ENCODE data around the gene SCLT1.

Gene SCLT1

DNA sequence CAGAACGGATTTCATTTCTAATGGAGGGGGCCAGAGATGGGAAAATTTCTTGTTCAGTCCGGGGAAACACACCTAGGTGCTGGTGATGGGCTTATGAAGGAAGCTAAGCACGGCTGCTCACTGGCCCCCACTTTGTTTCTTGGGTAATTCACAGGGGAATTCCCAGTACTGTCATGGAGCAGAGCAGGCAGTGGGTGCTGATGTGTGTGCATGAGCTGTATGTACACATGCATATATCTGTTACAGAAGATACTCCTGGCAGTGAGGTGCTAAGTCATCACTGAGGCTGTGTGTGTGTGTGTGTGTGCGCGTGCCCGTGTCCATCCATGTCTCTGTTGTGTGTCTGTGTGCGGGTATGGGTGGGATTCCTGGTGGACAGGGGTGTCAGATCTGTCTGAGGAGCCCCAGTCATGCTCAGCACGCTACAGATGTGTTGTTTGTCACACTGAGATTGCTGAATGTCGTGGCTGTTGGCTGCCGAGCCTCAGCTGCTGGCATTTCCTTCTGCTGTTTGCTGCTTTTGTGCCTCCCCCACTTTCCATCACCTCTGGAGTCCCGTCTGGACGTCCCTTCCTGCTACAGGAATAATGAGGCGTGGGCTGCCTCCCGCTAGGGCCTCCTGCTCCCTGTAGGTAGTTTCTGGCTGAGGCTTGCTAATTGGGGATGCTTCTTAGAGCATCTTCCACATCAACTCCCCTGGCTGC is 230.6 kb downstream of the SCLT1 start:
- H3K4me3 ChIP-seq (ENCODE audit: low read depth, low read length): no peak overlapping the region
- no peak for TF ChIP-seq CTCF (IDR thresholded peaks at IDR 0.05; ENCODE audit: control insufficient read depth, extremely low read depth, insufficient read depth)
- DNase-seq (ENCODE audit: low read depth): no peak

DNA sequence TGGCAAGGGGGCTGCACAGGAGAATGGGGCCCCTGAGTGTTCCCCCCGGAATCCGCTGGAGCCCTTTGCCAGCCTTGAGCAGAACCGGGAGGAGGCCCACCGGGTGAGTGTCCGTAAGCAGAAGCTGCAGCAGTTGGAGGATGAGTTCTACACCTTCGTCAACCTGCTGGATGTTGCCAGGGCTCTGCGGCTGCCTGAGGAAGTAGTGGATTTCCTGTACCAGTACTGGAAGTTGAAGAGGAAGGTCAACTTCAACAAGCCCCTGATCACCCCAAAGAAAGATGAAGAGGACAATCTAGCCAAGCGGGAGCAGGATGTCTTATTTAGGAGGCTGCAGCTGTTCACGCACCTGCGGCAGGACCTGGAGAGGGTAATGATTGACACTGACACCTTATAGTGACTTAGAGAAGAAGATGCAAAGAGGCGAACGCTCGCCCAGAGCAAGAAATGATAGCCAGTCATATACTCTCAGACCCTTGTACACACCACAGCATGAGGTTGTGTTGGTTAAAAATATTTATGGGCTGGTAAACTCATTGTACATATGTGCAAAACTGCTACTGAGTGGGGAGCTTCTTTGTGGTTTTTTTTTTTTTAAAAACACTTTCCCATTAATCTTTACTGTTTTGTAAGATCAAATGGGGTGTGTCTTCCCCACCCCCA is 231.4 kb downstream of the SCLT1 start:
- no peak for DNase-seq (ENCODE audit: low read depth)
- TF ChIP-seq CTCF (IDR thresholded peaks at IDR 0.05; ENCODE audit: control insufficient read depth, extremely low read depth, insufficient read depth): no peak
- no peak overlapping the region for H3K4me3 ChIP-seq (ENCODE audit: low read depth, low read length)

GRCh38 chr4:128859887-128860677 is 233.3 kb downstream of the SCLT1 start:
- no peak for TF ChIP-seq CTCF (IDR thresholded peaks at IDR 0.05; ENCODE audit: control insufficient read depth, extremely low read depth, insufficient read depth)
- DNase-seq (ENCODE audit: low read depth): no peak
- H3K4me3 ChIP-seq (ENCODE audit: low read depth, low read length): no peak overlapping the region

GRCh38 chr4:128858879-128859671 is 234.3 kb downstream of the SCLT1 start:
- no peak for DNase-seq (ENCODE audit: low read depth)
- TF ChIP-seq CTCF (IDR thresholded peaks at IDR 0.05; ENCODE audit: control insufficient read depth, extremely low read depth, insufficient read depth): no peak

DNA sequence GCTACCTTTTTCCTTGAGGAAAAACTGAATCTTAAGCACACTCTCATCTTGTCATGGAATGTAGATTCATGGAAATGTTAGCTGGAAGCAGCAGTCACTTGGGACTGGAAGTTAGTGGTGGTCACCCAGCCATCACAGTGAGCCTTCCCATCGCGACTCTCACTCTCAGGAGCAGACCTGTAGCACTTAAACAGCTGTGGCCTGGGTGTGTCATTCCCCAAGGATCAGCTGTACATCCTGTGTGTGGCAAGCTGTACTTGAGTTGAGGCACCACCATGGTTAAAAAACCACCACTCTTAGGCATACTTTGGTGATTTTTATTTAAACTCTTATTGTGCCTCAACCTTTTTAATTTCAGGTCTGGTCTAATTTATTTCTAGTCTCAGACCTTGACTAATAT is 237.1 kb downstream of the SCLT1 start:
- no peak for TF ChIP-seq CTCF (IDR thresholded peaks at IDR 0.05; ENCODE audit: control insufficient read depth, extremely low read depth, insufficient read depth)
- DNase-seq (ENCODE audit: low read depth): no peak

More at GRCh38 chr4:128858879-128859671, 234.3 kb downstream of the SCLT1 start:
- no peak overlapping the region for H3K4me3 ChIP-seq (ENCODE audit: low read depth, low read length)

DNA sequence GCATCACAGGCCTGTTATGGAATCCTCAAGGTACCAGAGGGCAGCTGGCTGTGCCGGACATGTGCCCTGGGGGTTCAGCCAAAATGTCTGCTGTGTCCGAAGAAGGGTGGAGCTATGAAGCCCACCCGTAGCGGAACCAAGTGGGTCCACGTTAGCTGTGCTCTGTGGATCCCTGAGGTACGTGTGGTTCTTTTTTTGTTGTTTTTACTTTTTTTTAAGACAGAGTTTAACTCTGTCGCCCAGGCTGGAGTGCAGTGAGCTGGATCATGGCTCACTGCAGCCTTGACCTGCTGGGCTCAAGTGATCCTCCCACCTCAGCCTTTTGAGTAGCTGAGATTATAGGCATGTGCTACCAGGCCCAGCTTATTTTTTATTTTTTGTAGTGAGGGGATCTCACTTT is 237.7 kb downstream of the SCLT1 start:
- DNase-seq (ENCODE audit: low read depth): no peak
- no peak overlapping the region for H3K4me3 ChIP-seq (ENCODE audit: low read depth, low read length)
- no peak for TF ChIP-seq CTCF (IDR thresholded peaks at IDR 0.05; ENCODE audit: control insufficient read depth, extremely low read depth, insufficient read depth)

More for the DNA sequence above, 237.1 kb downstream of the SCLT1 start:
- H3K4me3 ChIP-seq (ENCODE audit: low read depth, low read length): no peak overlapping the region

Measured in LNCaP clone FGC (cell line).